Measurements from ENCODE around the gene IL27RA.

Gene IL27RA

DNA sequence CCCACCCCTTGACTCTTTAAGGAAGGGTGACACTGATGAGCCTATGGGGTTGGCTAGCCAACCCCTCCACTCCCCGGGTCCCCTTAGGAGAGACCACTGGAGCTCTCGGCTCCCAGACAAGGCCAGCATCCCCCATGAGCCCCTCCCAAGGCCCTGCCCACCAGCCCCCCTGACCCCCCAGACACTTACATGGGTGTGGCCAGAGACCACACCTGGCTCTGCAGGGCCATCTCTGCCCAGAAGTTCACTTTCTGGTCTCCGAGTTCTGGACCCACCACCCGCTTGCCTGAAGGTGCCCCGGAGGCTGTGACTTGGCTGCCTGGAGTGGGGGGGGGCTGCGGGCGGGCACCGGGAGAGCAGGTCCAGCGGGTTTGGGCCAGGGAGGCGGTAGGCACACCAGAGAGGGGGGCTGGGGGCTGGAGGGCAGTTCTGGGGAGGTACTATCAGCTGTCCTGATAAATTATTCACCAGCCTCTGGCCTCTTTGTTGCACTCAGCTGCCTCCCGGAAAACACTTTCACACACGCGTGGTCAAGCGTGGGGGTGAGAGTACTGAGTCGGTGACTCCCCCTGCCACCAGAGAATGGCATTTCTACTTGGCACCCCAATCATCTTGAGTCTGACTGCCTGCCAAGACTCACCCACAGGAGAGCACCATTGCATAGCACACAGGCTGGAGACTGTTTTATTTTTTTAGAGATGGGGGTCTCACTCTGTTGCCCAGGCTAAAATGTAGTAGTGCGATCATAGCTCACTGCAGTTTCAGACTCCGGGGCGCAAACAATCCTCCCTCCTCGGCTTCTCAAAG, 30.4 kb downstream of the IL27RA start, which contains the start of gene PALM3:
Gene PALM3, minus strand, starts transcription at position 326 of the 807 bp plus-strand sequence. Its CDS starts 96 bp downstream, at position 230.
- no peak for TF ChIP-seq FOXM1 (IDR thresholded peaks at IDR 0.05; ENCODE audit: borderline replicate concordance, low read depth)
- peak; percentile 59 for TF ChIP-seq NFIC (IDR thresholded peaks at IDR 0.05)
- TF ChIP-seq, protein P1, sequence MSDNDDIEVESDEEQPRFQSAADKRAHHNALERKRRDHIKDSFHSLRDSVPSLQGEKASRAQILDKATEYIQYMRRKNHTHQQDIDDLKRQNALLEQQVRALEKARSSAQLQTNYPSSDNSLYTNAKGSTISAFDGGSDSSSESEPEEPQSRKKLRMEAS (IDR thresholded peaks at IDR 0.05), result no peak
- TF ChIP-seq EGR1 (IDR thresholded peaks at IDR 0.05), result no peak
- TF ChIP-seq EP300 (IDR thresholded peaks at IDR 0.05; ENCODE audit: borderline replicate concordance), result no peak
- TF ChIP-seq CREB1 (IDR thresholded peaks at IDR 0.05; ENCODE audit: low read depth), result no peak
- peak; percentile 36; the same call in 1 of the 2 replicates for TF ChIP-seq YY1 (IDR thresholded peaks at IDR 0.05; ENCODE audit: low read depth)
- TF ChIP-seq ZBTB7A (IDR thresholded peaks at IDR 0.05; ENCODE audit: low read depth), result peak; percentile 94

DNA sequence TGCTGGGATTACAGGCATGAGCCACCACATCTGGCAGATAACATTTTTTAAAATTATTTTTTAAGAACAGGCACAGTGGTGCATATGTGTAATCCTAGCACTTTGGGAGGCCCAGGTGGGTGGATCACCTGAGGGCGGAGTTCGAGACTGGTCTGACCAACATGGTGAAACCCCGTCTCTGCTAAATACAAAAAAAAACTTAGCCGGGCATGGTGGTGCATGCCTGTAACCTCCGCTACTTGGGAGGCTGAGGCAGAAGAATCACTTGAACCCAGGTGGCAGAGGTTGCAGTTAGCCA, 30.9 kb downstream of the IL27RA start:
- TF ChIP-seq TEAD4 (IDR thresholded peaks at IDR 0.05) (no peak), CREB1 (IDR thresholded peaks at IDR 0.05; ENCODE audit: low read depth) (no peak), TAF1 (IDR thresholded peaks at IDR 0.05; ENCODE audit: low read depth) (no peak), ZBTB7A (IDR thresholded peaks at IDR 0.05; ENCODE audit: low read depth) (no peak), YY1 (IDR thresholded peaks at IDR 0.05; ENCODE audit: low read depth) (no peak), NFIC (IDR thresholded peaks at IDR 0.05) (no peak), RAD21 (IDR thresholded peaks at IDR 0.05; ENCODE audit: low read depth) (no peak), EGR1 (IDR thresholded peaks at IDR 0.05) (no peak), FOXM1 (IDR thresholded peaks at IDR 0.05; ENCODE audit: borderline replicate concordance, low read depth) (no peak), EP300 (IDR thresholded peaks at IDR 0.05; ENCODE audit: borderline replicate concordance) (no peak), CEBPB (IDR thresholded peaks at IDR 0.05) (no peak)
- TF ChIP-seq, protein P1 (IDR thresholded peaks at IDR 0.05), result no peak
- TF ChIP-seq, protein P2, sequence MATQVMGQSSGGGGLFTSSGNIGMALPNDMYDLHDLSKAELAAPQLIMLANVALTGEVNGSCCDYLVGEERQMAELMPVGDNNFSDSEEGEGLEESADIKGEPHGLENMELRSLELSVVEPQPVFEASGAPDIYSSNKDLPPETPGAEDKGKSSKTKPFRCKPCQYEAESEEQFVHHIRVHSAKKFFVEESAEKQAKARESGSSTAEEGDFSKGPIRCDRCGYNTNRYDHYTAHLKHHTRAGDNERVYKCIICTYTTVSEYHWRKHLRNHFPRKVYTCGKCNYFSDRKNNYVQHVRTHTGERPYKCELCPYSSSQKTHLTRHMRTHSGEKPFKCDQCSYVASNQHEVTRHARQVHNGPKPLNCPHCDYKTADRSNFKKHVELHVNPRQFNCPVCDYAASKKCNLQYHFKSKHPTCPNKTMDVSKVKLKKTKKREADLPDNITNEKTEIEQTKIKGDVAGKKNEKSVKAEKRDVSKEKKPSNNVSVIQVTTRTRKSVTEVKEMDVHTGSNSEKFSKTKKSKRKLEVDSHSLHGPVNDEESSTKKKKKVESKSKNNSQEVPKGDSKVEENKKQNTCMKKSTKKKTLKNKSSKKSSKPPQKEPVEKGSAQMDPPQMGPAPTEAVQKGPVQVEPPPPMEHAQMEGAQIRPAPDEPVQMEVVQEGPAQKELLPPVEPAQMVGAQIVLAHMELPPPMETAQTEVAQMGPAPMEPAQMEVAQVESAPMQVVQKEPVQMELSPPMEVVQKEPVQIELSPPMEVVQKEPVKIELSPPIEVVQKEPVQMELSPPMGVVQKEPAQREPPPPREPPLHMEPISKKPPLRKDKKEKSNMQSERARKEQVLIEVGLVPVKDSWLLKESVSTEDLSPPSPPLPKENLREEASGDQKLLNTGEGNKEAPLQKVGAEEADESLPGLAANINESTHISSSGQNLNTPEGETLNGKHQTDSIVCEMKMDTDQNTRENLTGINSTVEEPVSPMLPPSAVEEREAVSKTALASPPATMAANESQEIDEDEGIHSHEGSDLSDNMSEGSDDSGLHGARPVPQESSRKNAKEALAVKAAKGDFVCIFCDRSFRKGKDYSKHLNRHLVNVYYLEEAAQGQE (IDR thresholded peaks at IDR 0.05; ENCODE audit: low read depth), result no peak
- TF ChIP-seq, protein P3, sequence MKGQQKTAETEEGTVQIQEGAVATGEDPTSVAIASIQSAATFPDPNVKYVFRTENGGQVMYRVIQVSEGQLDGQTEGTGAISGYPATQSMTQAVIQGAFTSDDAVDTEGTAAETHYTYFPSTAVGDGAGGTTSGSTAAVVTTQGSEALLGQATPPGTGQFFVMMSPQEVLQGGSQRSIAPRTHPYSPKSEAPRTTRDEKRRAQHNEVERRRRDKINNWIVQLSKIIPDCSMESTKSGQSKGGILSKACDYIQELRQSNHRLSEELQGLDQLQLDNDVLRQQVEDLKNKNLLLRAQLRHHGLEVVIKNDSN (IDR thresholded peaks at IDR 0.05), result no peak

DNA sequence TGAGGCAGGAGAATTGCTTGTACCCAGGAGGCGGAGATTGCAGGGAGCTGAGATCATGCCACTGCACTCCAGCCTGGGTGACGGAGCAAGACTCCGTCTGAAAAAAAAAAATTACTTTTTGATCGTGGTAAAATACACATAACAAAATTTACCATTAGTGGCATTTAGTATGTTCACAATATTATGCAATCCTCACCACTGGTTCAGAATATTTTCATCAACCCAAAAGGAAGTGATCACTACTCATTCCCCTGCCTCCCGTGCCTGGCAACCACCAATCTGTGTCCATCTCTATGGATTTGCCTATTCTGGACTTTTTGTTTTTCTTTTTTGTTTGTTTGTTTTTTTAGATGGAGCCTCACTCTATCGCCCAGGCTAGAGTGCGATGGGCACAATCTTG, 31.5 kb downstream of the IL27RA start:
- 0 out of 2 replicates have a peak, but pooled peaks have one; percentile 11 for TF ChIP-seq CEBPB (IDR thresholded peaks at IDR 0.05)
- no peak for TF ChIP-seq TCF12 (IDR thresholded peaks at IDR 0.05; ENCODE audit: low read depth)
- TF ChIP-seq, protein P2 (IDR thresholded peaks at IDR 0.05; ENCODE audit: low read depth), result no peak
- TF ChIP-seq NFIC (IDR thresholded peaks at IDR 0.05), result no peak
- no peak for TF ChIP-seq EGR1 (IDR thresholded peaks at IDR 0.05)
- no peak for TF ChIP-seq TEAD4 (IDR thresholded peaks at IDR 0.05)

DNA sequence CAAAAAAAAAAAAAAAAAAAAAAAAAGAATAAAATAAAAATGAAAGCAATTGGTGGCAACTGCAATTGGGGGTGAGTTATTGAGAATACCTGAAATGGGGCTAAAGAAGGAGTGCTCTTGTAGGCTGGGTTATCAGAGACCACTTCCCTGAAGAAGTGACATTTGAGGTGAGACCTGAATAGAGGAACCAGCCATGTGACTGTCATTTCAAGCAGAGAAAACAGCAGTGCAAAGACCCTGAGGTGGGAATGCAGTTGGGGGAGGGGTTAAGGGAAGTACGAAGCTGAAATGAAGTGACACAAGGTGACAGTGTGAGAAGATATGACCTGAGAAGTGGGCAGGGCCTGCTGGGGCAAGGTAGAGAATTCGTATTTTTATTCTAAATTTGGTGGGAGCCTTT, 34.6 kb downstream of the IL27RA start:
- no peak for TF ChIP-seq RAD21 (IDR thresholded peaks at IDR 0.05; ENCODE audit: low read depth)

DNA sequence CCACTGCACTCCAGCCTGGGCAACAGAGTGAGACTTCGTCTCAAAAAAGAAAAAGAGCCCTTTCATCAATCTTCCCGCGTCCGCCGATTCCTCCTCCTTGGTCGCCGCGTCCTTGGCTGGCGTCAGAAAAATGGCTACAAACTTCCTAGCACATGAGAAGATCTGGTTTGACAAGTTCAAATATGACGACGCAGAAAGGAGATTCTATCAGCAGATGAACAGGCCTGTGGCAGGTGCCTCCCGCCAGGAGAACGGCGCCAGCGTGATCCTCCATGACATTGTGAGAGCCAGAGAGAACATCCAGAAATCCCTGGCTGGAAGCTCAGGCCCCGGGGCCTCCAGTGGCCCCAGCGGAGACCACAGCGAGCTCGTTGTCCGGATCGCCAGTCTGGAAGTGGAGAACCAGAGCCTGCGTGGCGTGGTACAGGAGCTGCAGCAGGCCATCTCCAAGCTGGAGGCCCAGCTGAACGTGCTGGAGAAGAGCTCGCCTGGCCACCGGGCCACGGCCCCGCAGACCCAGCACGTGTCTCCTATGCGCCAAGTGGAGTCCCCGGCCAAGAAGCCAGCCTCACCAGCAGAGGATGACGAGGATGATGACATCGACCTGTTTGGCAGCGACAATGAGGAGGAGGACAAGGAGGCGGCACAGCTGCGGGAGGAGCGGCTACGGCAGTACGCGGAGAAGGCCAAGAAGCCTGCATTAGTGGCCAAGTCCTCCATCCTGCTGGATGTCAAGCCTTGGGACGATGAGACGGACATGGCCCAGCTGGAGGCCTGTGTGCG, 38.9 kb downstream of the IL27RA start:
- TF ChIP-seq YY1 (IDR thresholded peaks at IDR 0.05; ENCODE audit: low read depth), result no peak
- TF ChIP-seq FOXM1 (IDR thresholded peaks at IDR 0.05; ENCODE audit: borderline replicate concordance, low read depth), result no peak
- no peak for TF ChIP-seq CEBPB (IDR thresholded peaks at IDR 0.05)
- no peak for TF ChIP-seq CREB1 (IDR thresholded peaks at IDR 0.05; ENCODE audit: low read depth)
- TF ChIP-seq, protein P2 (IDR thresholded peaks at IDR 0.05; ENCODE audit: low read depth), result no peak
- no peak for TF ChIP-seq ZBTB7A (IDR thresholded peaks at IDR 0.05; ENCODE audit: low read depth)
- TF ChIP-seq, protein P3 (IDR thresholded peaks at IDR 0.05), result no peak
- TF ChIP-seq TCF12 (IDR thresholded peaks at IDR 0.05; ENCODE audit: low read depth), result no peak
- no peak for TF ChIP-seq RAD21 (IDR thresholded peaks at IDR 0.05; ENCODE audit: low read depth)
- no peak for TF ChIP-seq NFIC (IDR thresholded peaks at IDR 0.05)
- TF ChIP-seq, protein P1 (IDR thresholded peaks at IDR 0.05), result no peak
- TF ChIP-seq TEAD4 (IDR thresholded peaks at IDR 0.05), result no peak
- no peak for TF ChIP-seq EGR1 (IDR thresholded peaks at IDR 0.05)
- no peak for TF ChIP-seq TAF1 (IDR thresholded peaks at IDR 0.05; ENCODE audit: low read depth)
- TF ChIP-seq EP300 (IDR thresholded peaks at IDR 0.05; ENCODE audit: borderline replicate concordance), result no peak
